GM18951 (cell line): ENCODE measurements around the gene OR13A1.
"Not testable (repeated sequence)": the region's sequence is repeated elsewhere in the genome, so short reads cannot be mapped to it uniquely, and the experiment has no call there.

Experiments used
- POLR2A ChIP-seq: IDR thresholded peaks from 4 replicates; pipeline ENCODE4 v1.6.1; 2011; ENCODE audit warnings: mild to moderate bottlenecking; ENCODE audit not compliant: insufficient read length, insufficient read depth; ENCODE audit errors: extremely low read depth
- in situ Hi-C: fragments of 300-500 bp; cut with MboI; formaldehyde crosslinking; loops from one replicate; pipeline ENCODE4 v1.12.0; 2022; ENCODE audit warnings: low sequenced_read_pairs, mixed read lengths, inconsistent platforms; ENCODE audit not compliant: unreplicated experiment

OR13A1 gene

DNA sequence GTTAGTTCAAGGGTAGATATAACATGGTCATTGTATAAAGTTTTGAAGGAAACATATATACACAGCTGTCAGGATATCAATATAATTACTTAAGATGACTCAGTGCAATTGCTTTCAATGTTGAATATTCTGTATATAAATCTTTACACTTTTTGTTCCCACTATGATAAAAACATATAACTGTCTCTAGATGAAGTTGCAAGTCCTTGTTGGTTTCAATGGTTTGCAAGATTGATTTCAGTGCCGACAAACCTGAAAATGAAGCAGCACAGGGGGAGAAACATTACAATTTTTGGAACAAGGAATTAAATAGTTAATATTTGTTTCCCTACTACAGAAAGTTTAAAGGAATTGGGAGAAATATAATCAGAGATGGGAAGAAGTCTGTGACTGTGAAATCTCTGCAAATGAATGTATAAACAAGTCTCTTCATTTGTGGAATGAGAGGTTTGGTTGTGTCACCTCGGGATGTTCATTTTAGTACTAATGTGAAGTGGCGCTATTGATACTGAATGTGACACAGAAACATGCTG, 54.1 kb downstream of the OR13A1 start:
- no peak for TF ChIP-seq POLR2A
- in situ Hi-C loops: no loop called here

DNA sequence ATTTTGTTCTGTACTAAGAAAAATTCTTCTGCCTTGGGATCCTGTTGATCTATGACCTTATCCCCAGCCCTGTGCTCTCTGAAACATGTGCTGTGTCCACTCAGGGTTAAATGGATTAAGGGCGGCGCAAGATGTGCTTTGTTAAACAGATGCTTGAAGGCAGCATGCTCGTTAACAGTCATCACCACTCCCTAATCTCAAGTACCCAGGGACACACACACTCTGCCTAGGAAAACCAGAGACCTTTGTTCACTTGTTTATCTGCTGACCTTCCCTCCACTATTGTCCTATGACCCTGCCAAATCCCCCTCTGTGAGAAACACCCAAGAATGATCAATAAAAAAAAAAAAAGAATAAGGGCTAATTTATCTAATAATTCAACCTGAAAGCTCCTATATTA, 54.8 kb downstream of the OR13A1 start:
- in situ Hi-C loops: not testable (repeated sequence)

- in situ Hi-C loops: not testable (repeated sequence)
Observed at GRCh38 chr10:45259786-45260495, 55.5 kb downstream of the OR13A1 start.

DNA sequence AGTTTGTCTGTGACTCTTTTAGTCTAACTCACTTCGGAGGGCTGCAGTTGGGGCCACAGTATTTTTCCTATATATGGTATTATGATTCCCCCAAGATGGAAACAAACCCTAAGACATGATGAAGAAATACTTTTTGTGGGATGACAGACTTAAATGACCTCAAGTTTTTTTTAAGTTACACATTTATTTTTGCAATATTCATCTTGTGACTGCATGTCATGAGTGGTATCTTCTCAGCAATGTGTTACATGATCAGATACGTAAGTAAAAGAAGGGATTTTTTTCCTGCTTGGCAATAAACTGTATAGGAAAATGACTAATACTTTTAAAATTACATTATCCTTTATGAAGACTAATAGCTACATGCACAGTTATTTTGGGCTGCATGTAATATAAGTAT, 57.8 kb downstream of the OR13A1 start:
- TF ChIP-seq POLR2A: no peak
- in situ Hi-C loops: no loop called here

DNA sequence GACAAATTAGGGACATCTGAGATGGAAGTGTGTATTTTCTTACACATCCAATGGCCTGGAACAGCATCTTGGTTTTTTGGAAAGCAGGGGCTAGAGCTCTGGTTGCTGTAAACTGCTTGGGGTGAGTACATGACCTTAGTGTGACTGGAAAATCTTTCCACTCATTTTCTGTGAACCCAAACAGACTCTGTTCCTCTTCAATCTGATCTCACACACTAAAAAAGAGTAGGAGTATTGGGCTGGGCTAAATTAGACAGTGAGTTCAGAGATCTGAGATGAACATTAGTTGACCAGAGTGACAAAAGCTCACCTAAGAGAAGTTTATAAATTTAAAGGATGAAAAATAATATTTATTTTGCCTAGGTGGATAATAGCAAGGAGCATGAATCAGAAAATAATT, 59.2 kb downstream of the OR13A1 start:
- in situ Hi-C loops: no loop called here
- no peak for TF ChIP-seq POLR2A

GRCh38 chr10:45255706-45256105, 59.7 kb downstream of the OR13A1 start:
- in situ Hi-C loops: no loop called here
- TF ChIP-seq POLR2A: no peak

DNA sequence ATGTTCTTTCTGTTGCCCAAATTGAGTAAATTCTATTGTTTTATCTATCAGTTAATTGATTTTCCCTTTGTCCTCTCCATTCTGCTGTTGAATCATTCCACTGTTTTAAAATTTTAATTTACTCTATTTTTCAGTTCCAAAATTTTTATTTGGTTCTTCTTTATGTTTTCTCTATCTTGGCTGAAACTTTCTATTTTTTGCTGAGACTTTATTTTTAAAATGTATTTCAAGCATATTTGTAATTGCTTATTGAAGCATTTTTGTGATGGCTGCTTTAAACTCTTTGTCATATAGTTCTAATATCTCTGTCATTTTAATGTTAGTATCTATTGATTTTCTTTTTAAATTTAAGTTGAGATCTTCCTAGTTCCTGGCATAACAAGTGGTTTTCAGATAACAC, 60.5 kb downstream of the OR13A1 start:
- TF ChIP-seq POLR2A: no peak
- in situ Hi-C loops: no loop called here

GRCh38 chr10:45253183-45253914, 62.1 kb downstream of the OR13A1 start:
- no peak for TF ChIP-seq POLR2A
- in situ Hi-C loops: no loop called here
